Hypothalamus (tissue), 51 donors: ENCODE data around the gene FGG.

ENCODE experiments used
- DNase-seq, 51 donors: peaks; one replicate each; lab custom pipeline; 2025; lab: John Stamatoyannopoulos, UW

FGG gene

GRCh38 chr4:154589296-154590197 lies 22.9 kb downstream of the FGG start:
- DNase-seq = no peak

- no peak for DNase-seq
Measured at GRCh38 chr4:154588198-154588597, 24.3 kb downstream of the FGG start.

GRCh38 chr4:154586296-154587033 lies 26.0 kb downstream of the FGG start:
- no peak for DNase-seq

- DNase-seq = no peak
Measured at GRCh38 chr4:154585369-154586018, 27.0 kb downstream of the FGG start.

- no peak for DNase-seq
Measured at GRCh38 chr4:154584259-154584658, 28.2 kb downstream of the FGG start.

GRCh38 chr4:154583677-154584076 lies 28.8 kb downstream of the FGG start:
- DNase-seq = no peak

GRCh38 chr4:154583230-154583629 lies 29.2 kb downstream of the FGG start:
- DNase-seq = no peak

- no peak for DNase-seq
Measured at GRCh38 chr4:154582723-154583122, 29.7 kb downstream of the FGG start.

GRCh38 chr4:154579927-154580326 lies 32.5 kb downstream of the FGG start:
- DNase-seq = no peak

GRCh38 chr4:154578919-154579318 lies 33.5 kb downstream of the FGG start:
- DNase-seq = no peak

GRCh38 chr4:154577324-154577723 lies 35.1 kb downstream of the FGG start:
- DNase-seq = no peak

GRCh38 chr4:154574311-154574710 lies 38.1 kb downstream of the FGG start:
- DNase-seq = no peak

GRCh38 chr4:154573190-154573870 lies 39.1 kb downstream of the FGG start:
- DNase-seq = no peak

GRCh38 chr4:154569584-154569983 lies 42.9 kb downstream of the FGG start:
- DNase-seq = no peak

- no peak for DNase-seq
Measured at GRCh38 chr4:154569028-154569427, 43.4 kb downstream of the FGG start.

GRCh38 chr4:154566639-154567204 lies 45.7 kb downstream of the FGG start:
- DNase-seq = no peak

- DNase-seq = no peak
Measured at GRCh38 chr4:154565704-154566103, 46.8 kb downstream of the FGG start.

- no peak for DNase-seq
Measured at GRCh38 chr4:154564311-154564710, 48.1 kb downstream of the FGG start.

- DNase-seq = no peak
Measured at GRCh38 chr4:154562697-154563254, 49.7 kb downstream of the FGG start, which contains the start of gene FGB. Gene FGB, plus strand, starts transcription at chr4:154563011. Its CDS starts 8 bp downstream, at chr4:154563019.

- DNase-seq = no peak
Measured at GRCh38 chr4:154560824-154561231, 51.6 kb downstream of the FGG start.
